GM23338 (cell line): ENCODE results near the gene REG1B. TPM values are rescaled to one million over a fixed set of nuclear protein-coding genes. Genes with fewer than 3 reads are reported as not detected.

Experiments
- ATAC-seq: fragments of 200-7000 bp; cut with Tn5 transposase; 3 replicates; pipeline ENCODE4 v1.9.1; 2020
- DNase-seq: peaks from one replicate; pipeline ENCODE4 v3.0.0-alpha.2; 2015; ENCODE audit warnings: low spot score
- H2AFZ ChIP-seq: fragments of 200-600 bp; sonication (generic); 2 replicates; pipeline ENCODE4 v1.8.0; 2016; ENCODE audit warnings: antibody characterized with exemption, mild to moderate bottlenecking, moderate library complexity
- H3F3A ChIP-seq: fragments of 200-600 bp; sonication (generic); replicated peaks from 2 replicates; pipeline ENCODE4 v1.8.0; 2017; ENCODE audit warnings: antibody characterized with exemption, mixed run types, low read depth
- H3K27ac ChIP-seq: fragments of 200-600 bp; sonication (generic); 2 replicates; pipeline ENCODE4 v1.6.1; 2016; ENCODE audit warnings: low read depth
- H3K27me3 ChIP-seq: fragments of 200-600 bp; sonication (generic); 2 replicates; pipeline ENCODE4 v1.8.0; 2016; ENCODE audit warnings: mild to moderate bottlenecking, mixed run types, moderate library complexity; ENCODE audit not compliant: insufficient read depth
- H3K36me3 ChIP-seq: fragments of 200-600 bp; sonication (generic); 2 replicates; pipeline ENCODE4 v1.8.0; 2016; ENCODE audit warnings: mild to moderate bottlenecking; ENCODE audit not compliant: insufficient read depth
- H3K4me1 ChIP-seq: fragments of 200-600 bp; sonication (generic); 2 replicates; pipeline ENCODE4 v1.8.0; 2016; ENCODE audit warnings: mild to moderate bottlenecking, moderate library complexity; ENCODE audit not compliant: insufficient read depth
- H3K4me2 ChIP-seq: fragments of 200-600 bp; sonication (generic); 2 replicates; pipeline ENCODE4 v1.7.1; 2017; ENCODE audit warnings: mixed run types
- H3K4me3 ChIP-seq: fragments of 200-600 bp; sonication (generic); 2 replicates; pipeline ENCODE4 v1.6.1; 2016; ENCODE audit warnings: mixed run types
- H3K79me2 ChIP-seq: fragments of 200-600 bp; sonication (generic); replicated peaks from 2 replicates; pipeline ENCODE4 v1.8.0; 2017; ENCODE audit warnings: mild to moderate bottlenecking; ENCODE audit not compliant: insufficient read depth
- H3K9me2 ChIP-seq: fragments of 200-600 bp; sonication (generic); 2 replicates; pipeline ENCODE4 v1.8.0; 2017; ENCODE audit not compliant: insufficient read depth
- H4K20me1 ChIP-seq: fragments of 200-600 bp; sonication (generic); replicated peaks from 2 replicates; pipeline ENCODE4 v1.8.0; 2017; ENCODE audit warnings: mild to moderate bottlenecking; ENCODE audit not compliant: insufficient read depth
- H3K27ac Mint-ChIP-seq: 2 replicates; pipeline ENCODE4 v1.8.0; 2020; ENCODE audit warnings: inconsistent platforms, mild to moderate bottlenecking, moderate library complexity, mixed read lengths
- H3K27me3 Mint-ChIP-seq: 3 replicates; pipeline ENCODE4 v1.8.0; 2022; ENCODE audit warnings: low read depth, mild to moderate bottlenecking, moderate library complexity, mixed read lengths, inconsistent platforms; ENCODE audit not compliant: insufficient read depth, poor library complexity
- H3K36me3 Mint-ChIP-seq: 3 replicates; pipeline ENCODE4 v1.8.0; 2021; ENCODE audit warnings: low read depth, mild to moderate bottlenecking, inconsistent platforms, moderate library complexity, mixed read lengths
- H3K4me1 Mint-ChIP-seq: 3 replicates; pipeline ENCODE4 v1.8.0; 2020; ENCODE audit warnings: mild to moderate bottlenecking, inconsistent platforms, mixed read lengths
- H3K4me3 Mint-ChIP-seq: 3 replicates; pipeline ENCODE4 v1.8.0; 2021; ENCODE audit warnings: moderate library complexity, mild to moderate bottlenecking, inconsistent platforms, mixed read lengths
- H3K9me3 Mint-ChIP-seq: 3 replicates; pipeline ENCODE4 v1.8.0; 2020; ENCODE audit warnings: moderate library complexity, mild to moderate bottlenecking, inconsistent platforms, mixed read lengths
- CREB1 ChIP-seq: fragments of 250-450 bp; sonication (Bioruptor Pico); IDR thresholded peaks from 2 replicates; pipeline ENCODE4 v1.5.0; 2020; ENCODE audit warnings: low read depth, mild to moderate bottlenecking, moderate library complexity
- EZH2 ChIP-seq: fragments of 200-600 bp; sonication (generic); IDR thresholded peaks from one replicate; pipeline ENCODE4 v1.8.0; 2017; ENCODE audit warnings: antibody characterized with exemption, mild to moderate bottlenecking, low read depth; ENCODE audit not compliant: unreplicated experiment
- EZH2phosphoT487 ChIP-seq: fragments of 200-600 bp; sonication (generic); IDR thresholded peaks from one replicate; pipeline ENCODE4 v1.8.1; 2018; ENCODE audit warnings: antibody characterized with exemption; ENCODE audit not compliant: unreplicated experiment
- JUNB ChIP-seq: IDR thresholded peaks from one replicate; pipeline ENCODE4 v1.6.1; 2016; ENCODE audit warnings: antibody characterized with exemption; ENCODE audit not compliant: unreplicated experiment
- NANOG ChIP-seq: IDR thresholded peaks from 2 replicates; pipeline ENCODE4 v1.6.1; 2016; ENCODE audit warnings: antibody characterized with exemption, borderline replicate concordance
- POLR2AphosphoS5 ChIP-seq: IDR thresholded peaks from 2 replicates; pipeline ENCODE4 v1.6.1; 2016; ENCODE audit warnings: antibody characterized with exemption, low read depth
- ZNF114 ChIP-seq: fragments of 250-450 bp; sonication (Bioruptor Pico); IDR thresholded peaks from 2 replicates; pipeline ENCODE4 v1.5.0; 2020; ENCODE audit warnings: mild to moderate bottlenecking, moderate library complexity
- ZNF331 ChIP-seq: fragments of 250-450 bp; sonication (Bioruptor Pico); IDR thresholded peaks from 2 replicates; pipeline ENCODE4 v1.5.0; 2020; ENCODE audit warnings: low read depth, mild to moderate bottlenecking, moderate library complexity
- polyA plus RNA-seq: library from polyadenylated mRNA; unstranded; fragments of >200 nt; fragmentation: Nextera tagmentation; extraction: Ambion mirVana; gene quantifications from 2 replicates; pipeline ENCODE4 v1.2.1, GENCODE V29; 2016
- total RNA-seq: library from RNA; depleted of rRNA; stranded (reverse); fragments of >200 nt; shearing (Covaris generic); gene quantifications from 2 replicates; pipeline ENCODE4 v1.2.3, GENCODE V29; 2014
- TF ChIP-seq, protein P1 (sequence below): IDR thresholded peaks from 2 replicates; pipeline ENCODE4 v1.6.1; 2016; ENCODE audit warnings: antibody characterized with exemption
- TF ChIP-seq, protein P2 (sequence below), 2 experiments: fragments of 200-600 bp in 1 of 2; sonication (generic) in 1 of 2; conservative IDR thresholded peaks; 2 replicates each; pipeline versions ENCODE4 v1.5.1 to v1.6.1; 2016 to 2017; ENCODE audit warnings: antibody characterized with exemption in 2 of 2, low read depth in 2 of 2, mild to moderate bottlenecking in 2 of 2, moderate library complexity in 1 of 2
- TF ChIP-seq, protein P3 (sequence below): fragments of 250-450 bp; sonication (Bioruptor Pico); IDR thresholded peaks from 2 replicates; pipeline ENCODE4 v1.5.0; 2020; ENCODE audit warnings: mild to moderate bottlenecking, moderate library complexity
- TF ChIP-seq, protein P4 (sequence below): IDR thresholded peaks from one replicate; pipeline ENCODE4 v1.6.1; 2018; ENCODE audit warnings: antibody characterized with exemption; ENCODE audit not compliant: unreplicated experiment

The REG1B gene
- total and polyA plus RNA-seq, 2 experiments from 2014 or later, result not detected

GRCh38 chr2:79116997-79117928 lies 29.5 kb upstream of the REG1B start:
- H3K4me1 ChIP-seq, result no peaks in the 10 kb centered on the region
- H4K20me1 ChIP-seq, result no peaks in the 10 kb centered on the region
- DNase-seq (no peak), ATAC-seq (no peak)
- H3K4me1 Mint-ChIP-seq, result no peaks in the 10 kb centered on the region
- no peak overlapping the region for H3K4me2 ChIP-seq
- H2AFZ ChIP-seq, result no peak overlapping the region
- H3K9me2 ChIP-seq, result peaks cover 3% of the 10 kb centered on the region; the same call in 1 of the 2 replicates
- H3K27me3 ChIP-seq, result no peaks in the 10 kb centered on the region
- peaks cover 3% of the 10 kb centered on the region; the same call in 2 of the 3 replicates for H3K9me3 Mint-ChIP-seq
- no peak overlapping the region for H3K27ac ChIP-seq
- no peak overlapping the region for H3K4me3 ChIP-seq
- no peaks in the 10 kb centered on the region for H3F3A ChIP-seq
- no peak overlapping the region for H3K4me3 Mint-ChIP-seq
- peaks cover 6% of the 10 kb centered on the region for H3K27me3 Mint-ChIP-seq
- no peak overlapping the region for H3K27ac Mint-ChIP-seq
- H3K36me3 Mint-ChIP-seq, result no peaks in the 10 kb centered on the region
- H3K36me3 ChIP-seq, result peaks cover 4% of the 10 kb centered on the region; the same call in 1 of the 2 replicates
- TF ChIP-seq, protein P1, sequence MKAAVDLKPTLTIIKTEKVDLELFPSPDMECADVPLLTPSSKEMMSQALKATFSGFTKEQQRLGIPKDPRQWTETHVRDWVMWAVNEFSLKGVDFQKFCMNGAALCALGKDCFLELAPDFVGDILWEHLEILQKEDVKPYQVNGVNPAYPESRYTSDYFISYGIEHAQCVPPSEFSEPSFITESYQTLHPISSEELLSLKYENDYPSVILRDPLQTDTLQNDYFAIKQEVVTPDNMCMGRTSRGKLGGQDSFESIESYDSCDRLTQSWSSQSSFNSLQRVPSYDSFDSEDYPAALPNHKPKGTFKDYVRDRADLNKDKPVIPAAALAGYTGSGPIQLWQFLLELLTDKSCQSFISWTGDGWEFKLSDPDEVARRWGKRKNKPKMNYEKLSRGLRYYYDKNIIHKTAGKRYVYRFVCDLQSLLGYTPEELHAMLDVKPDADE, result no peak
- TF ChIP-seq NANOG (no peak), ZNF114 (CRISPR knock-in tag) (no peak), EZH2phosphoT487 (no peak), ZNF331 (CRISPR knock-in tag) (no peak), EZH2 (no peak), POLR2AphosphoS5 (no peak), CREB1 (no peak), JUNB (no peak)
- TF ChIP-seq, protein P2, sequence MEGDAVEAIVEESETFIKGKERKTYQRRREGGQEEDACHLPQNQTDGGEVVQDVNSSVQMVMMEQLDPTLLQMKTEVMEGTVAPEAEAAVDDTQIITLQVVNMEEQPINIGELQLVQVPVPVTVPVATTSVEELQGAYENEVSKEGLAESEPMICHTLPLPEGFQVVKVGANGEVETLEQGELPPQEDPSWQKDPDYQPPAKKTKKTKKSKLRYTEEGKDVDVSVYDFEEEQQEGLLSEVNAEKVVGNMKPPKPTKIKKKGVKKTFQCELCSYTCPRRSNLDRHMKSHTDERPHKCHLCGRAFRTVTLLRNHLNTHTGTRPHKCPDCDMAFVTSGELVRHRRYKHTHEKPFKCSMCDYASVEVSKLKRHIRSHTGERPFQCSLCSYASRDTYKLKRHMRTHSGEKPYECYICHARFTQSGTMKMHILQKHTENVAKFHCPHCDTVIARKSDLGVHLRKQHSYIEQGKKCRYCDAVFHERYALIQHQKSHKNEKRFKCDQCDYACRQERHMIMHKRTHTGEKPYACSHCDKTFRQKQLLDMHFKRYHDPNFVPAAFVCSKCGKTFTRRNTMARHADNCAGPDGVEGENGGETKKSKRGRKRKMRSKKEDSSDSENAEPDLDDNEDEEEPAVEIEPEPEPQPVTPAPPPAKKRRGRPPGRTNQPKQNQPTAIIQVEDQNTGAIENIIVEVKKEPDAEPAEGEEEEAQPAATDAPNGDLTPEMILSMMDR (conservative IDR thresholded peaks at IDR 0.05; ENCODE audit: low read depth in 2 of 2), result no peak
- TF ChIP-seq, protein P3, sequence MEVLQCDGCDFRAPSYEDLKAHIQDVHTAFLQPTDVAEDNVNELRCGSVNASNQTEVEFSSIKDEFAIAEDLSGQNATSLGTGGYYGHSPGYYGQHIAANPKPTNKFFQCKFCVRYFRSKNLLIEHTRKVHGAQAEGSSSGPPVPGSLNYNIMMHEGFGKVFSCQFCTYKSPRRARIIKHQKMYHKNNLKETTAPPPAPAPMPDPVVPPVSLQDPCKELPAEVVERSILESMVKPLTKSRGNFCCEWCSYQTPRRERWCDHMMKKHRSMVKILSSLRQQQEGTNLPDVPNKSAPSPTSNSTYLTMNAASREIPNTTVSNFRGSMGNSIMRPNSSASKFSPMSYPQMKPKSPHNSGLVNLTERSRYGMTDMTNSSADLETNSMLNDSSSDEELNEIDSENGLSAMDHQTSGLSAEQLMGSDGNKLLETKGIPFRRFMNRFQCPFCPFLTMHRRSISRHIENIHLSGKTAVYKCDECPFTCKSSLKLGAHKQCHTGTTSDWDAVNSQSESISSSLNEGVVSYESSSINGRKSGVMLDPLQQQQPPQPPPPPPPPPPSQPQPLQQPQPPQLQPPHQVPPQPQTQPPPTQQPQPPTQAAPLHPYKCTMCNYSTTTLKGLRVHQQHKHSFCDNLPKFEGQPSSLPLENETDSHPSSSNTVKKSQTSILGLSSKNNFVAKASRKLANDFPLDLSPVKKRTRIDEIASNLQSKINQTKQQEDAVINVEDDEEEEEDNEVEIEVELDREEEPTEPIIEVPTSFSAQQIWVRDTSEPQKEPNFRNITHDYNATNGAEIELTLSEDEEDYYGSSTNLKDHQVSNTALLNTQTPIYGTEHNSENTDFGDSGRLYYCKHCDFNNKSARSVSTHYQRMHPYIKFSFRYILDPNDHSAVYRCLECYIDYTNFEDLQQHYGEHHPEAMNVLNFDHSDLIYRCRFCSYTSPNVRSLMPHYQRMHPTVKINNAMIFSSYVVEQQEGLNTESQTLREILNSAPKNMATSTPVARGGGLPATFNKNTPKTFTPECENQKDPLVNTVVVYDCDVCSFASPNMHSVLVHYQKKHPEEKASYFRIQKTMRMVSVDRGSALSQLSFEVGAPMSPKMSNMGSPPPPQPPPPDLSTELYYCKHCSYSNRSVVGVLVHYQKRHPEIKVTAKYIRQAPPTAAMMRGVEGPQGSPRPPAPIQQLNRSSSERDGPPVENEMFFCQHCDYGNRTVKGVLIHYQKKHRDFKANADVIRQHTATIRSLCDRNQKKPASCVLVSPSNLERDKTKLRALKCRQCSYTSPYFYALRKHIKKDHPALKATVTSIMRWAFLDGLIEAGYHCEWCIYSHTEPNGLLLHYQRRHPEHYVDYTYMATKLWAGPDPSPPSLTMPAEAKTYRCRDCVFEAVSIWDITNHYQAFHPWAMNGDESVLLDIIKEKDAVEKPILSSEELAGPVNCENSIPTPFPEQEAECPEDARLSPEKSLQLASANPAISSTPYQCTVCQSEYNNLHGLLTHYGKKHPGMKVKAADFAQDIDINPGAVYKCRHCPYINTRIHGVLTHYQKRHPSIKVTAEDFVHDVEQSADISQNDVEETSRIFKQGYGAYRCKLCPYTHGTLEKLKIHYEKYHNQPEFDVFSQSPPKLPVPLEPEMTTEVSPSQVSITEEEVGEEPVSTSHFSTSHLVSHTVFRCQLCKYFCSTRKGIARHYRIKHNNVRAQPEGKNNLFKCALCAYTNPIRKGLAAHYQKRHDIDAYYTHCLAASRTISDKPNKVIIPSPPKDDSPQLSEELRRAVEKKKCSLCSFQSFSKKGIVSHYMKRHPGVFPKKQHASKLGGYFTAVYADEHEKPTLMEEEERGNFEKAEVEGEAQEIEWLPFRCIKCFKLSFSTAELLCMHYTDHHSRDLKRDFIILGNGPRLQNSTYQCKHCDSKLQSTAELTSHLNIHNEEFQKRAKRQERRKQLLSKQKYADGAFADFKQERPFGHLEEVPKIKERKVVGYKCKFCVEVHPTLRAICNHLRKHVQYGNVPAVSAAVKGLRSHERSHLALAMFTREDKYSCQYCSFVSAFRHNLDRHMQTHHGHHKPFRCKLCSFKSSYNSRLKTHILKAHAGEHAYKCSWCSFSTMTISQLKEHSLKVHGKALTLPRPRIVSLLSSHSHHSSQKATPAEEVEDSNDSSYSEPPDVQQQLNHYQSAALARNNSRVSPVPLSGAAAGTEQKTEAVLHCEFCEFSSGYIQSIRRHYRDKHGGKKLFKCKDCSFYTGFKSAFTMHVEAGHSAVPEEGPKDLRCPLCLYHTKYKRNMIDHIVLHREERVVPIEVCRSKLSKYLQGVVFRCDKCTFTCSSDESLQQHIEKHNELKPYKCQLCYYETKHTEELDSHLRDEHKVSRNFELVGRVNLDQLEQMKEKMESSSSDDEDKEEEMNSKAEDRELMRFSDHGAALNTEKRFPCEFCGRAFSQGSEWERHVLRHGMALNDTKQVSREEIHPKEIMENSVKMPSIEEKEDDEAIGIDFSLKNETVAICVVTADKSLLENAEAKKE, result no peak
- TF ChIP-seq, protein P4, sequence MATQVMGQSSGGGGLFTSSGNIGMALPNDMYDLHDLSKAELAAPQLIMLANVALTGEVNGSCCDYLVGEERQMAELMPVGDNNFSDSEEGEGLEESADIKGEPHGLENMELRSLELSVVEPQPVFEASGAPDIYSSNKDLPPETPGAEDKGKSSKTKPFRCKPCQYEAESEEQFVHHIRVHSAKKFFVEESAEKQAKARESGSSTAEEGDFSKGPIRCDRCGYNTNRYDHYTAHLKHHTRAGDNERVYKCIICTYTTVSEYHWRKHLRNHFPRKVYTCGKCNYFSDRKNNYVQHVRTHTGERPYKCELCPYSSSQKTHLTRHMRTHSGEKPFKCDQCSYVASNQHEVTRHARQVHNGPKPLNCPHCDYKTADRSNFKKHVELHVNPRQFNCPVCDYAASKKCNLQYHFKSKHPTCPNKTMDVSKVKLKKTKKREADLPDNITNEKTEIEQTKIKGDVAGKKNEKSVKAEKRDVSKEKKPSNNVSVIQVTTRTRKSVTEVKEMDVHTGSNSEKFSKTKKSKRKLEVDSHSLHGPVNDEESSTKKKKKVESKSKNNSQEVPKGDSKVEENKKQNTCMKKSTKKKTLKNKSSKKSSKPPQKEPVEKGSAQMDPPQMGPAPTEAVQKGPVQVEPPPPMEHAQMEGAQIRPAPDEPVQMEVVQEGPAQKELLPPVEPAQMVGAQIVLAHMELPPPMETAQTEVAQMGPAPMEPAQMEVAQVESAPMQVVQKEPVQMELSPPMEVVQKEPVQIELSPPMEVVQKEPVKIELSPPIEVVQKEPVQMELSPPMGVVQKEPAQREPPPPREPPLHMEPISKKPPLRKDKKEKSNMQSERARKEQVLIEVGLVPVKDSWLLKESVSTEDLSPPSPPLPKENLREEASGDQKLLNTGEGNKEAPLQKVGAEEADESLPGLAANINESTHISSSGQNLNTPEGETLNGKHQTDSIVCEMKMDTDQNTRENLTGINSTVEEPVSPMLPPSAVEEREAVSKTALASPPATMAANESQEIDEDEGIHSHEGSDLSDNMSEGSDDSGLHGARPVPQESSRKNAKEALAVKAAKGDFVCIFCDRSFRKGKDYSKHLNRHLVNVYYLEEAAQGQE, result no peak
- H3K79me2 ChIP-seq, result no peaks in the 10 kb centered on the region
